ENCODE measurements around the gene RPN2.

The RPN2 gene

DNA sequence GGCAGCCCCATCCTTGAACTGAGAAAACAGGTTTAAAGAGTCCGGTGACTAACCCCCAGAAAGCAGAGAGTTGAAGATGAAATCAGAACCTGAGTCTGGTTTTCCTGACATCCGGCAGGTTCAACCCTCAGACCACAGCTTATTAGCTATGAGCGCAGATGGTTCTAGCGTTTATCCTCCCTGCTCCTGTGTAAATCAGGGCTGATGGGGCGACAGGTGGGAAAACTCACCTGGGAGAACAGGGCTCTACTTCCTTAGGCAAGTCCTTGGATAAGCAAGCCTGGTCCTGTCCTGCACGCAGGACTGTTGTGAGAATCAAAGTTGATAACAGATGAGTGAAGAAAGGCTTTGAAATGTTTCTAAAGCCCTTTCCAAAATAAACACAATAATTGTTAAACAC is 51.1 kb downstream of the RPN2 start:
- TF ChIP-seq, protein P1, sequence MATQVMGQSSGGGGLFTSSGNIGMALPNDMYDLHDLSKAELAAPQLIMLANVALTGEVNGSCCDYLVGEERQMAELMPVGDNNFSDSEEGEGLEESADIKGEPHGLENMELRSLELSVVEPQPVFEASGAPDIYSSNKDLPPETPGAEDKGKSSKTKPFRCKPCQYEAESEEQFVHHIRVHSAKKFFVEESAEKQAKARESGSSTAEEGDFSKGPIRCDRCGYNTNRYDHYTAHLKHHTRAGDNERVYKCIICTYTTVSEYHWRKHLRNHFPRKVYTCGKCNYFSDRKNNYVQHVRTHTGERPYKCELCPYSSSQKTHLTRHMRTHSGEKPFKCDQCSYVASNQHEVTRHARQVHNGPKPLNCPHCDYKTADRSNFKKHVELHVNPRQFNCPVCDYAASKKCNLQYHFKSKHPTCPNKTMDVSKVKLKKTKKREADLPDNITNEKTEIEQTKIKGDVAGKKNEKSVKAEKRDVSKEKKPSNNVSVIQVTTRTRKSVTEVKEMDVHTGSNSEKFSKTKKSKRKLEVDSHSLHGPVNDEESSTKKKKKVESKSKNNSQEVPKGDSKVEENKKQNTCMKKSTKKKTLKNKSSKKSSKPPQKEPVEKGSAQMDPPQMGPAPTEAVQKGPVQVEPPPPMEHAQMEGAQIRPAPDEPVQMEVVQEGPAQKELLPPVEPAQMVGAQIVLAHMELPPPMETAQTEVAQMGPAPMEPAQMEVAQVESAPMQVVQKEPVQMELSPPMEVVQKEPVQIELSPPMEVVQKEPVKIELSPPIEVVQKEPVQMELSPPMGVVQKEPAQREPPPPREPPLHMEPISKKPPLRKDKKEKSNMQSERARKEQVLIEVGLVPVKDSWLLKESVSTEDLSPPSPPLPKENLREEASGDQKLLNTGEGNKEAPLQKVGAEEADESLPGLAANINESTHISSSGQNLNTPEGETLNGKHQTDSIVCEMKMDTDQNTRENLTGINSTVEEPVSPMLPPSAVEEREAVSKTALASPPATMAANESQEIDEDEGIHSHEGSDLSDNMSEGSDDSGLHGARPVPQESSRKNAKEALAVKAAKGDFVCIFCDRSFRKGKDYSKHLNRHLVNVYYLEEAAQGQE (IDR thresholded peaks at IDR 0.05; ENCODE audit: insufficient read depth in 1 of 2, low read depth in 2 of 2, low read length in 2 of 2): no peak
- TF ChIP-seq POLR2AphosphoS5 (IDR thresholded peaks at IDR 0.05; ENCODE audit: low read depth, low read length): no peak
- no peak for TF ChIP-seq SIN3A (IDR thresholded peaks at IDR 0.05; ENCODE audit: borderline replicate concordance, insufficient read depth, low read length)
- TF ChIP-seq FOXP2 (optimal IDR thresholded peaks at IDR 0.05; ENCODE audit: borderline replicate concordance, extremely low read depth, extremely low read length, insufficient read depth): no peak
- TF ChIP-seq TAF1 (IDR thresholded peaks at IDR 0.05; ENCODE audit: borderline replicate concordance, insufficient read depth, low read length): no peak

DNA sequence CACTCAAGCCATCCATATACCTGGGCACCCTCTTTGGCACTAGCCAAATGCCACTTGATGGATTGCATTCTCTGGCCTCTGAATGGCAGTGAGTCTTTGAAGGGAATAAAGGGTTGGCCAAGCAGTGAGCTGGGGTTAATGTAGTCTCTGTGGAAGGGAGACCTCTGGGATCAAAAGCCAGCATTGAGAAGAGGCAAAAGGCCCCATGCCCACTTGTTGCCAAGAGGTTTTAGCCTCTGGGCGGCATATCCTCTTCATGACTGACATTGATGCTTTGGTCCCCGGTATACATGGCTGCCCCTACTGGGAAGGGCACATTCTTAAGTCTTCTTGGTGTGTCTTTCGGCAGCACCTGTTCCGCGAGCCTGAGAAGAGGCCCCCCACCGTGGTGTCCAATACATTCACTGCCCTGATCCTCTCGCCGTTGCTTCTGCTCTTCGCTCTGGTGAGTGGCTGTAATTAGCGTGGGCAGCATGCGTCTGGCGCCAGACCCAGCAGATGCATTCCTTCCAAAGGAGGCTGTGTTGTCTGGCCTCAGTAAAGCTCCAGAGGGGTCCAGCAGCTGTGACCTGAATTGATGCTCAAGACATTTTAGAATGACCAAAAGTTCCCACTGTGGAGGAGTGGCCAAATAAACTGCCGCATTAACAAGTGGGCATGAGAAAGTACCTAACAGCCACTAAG is 53.0 kb downstream of the RPN2 start:
- TF ChIP-seq FOXP2 (optimal IDR thresholded peaks at IDR 0.05; ENCODE audit: borderline replicate concordance, extremely low read depth, extremely low read length, insufficient read depth): no peak
- no peak for TF ChIP-seq SIN3A (IDR thresholded peaks at IDR 0.05; ENCODE audit: borderline replicate concordance, insufficient read depth, low read length)
- TF ChIP-seq POLR2AphosphoS5 (IDR thresholded peaks at IDR 0.05; ENCODE audit: low read depth, low read length): no peak
- TF ChIP-seq, protein P1 (IDR thresholded peaks at IDR 0.05; ENCODE audit: insufficient read depth in 1 of 2, low read depth in 2 of 2, low read length in 2 of 2): no peak
- no peak for TF ChIP-seq TAF1 (IDR thresholded peaks at IDR 0.05; ENCODE audit: borderline replicate concordance, insufficient read depth, low read length)

DNA sequence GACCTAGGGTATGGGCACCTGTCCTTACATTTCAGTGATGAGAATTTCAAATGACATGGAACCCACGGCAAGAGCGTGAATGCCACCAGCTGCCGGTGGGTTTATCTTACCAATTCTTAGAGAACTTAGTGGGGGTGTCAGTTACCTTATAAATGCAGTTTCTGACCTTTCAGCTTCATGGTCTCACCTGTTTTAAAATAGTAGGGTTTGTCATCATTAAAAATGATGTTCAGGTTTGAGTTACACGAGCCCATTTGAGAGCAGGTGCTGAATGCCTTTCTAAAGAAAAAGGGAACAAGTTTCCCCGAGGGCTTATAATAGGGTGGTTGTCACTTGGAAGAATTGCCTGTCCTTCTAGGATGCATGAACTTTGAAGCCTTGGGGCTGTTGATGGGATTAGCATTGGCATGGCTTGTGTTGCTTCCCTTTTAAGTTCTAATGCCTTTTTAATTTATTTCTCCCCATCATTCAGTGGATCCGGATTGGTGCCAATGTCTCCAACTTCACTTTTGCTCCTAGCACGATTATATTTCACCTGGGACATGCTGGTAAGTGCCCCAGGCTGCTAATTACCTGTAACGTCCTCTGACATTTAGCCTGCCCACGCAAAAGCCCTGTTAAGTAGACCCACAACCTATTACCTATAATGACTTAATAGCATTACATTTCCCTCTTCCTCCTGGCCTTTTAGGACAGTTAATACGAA is 54.6 kb downstream of the RPN2 start:
- TF ChIP-seq SIN3A (IDR thresholded peaks at IDR 0.05; ENCODE audit: borderline replicate concordance, insufficient read depth, low read length): no peak
- TF ChIP-seq, protein P1 (IDR thresholded peaks at IDR 0.05; ENCODE audit: insufficient read depth in 1 of 2, low read depth in 2 of 2, low read length in 2 of 2): no peak
- no peak for TF ChIP-seq FOXP2 (optimal IDR thresholded peaks at IDR 0.05; ENCODE audit: borderline replicate concordance, extremely low read depth, extremely low read length, insufficient read depth)
- TF ChIP-seq POLR2AphosphoS5 (IDR thresholded peaks at IDR 0.05; ENCODE audit: low read depth, low read length): no peak
- no peak for TF ChIP-seq TAF1 (IDR thresholded peaks at IDR 0.05; ENCODE audit: borderline replicate concordance, insufficient read depth, low read length)

DNA sequence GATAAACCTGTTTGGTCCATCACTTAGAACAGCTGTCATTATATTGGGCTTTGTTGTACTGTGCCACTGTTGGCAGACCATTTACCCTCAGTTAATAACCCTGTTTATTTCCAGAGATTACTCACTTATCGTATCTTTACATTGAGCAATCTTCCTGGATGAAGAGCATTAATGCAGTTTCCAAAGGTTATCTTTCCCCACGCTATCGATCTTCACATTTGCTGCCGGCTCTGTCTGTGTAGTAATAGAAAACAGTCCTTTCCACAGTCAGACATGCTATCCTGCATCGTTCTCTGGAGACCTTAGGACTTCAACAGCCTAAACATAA is 55.1 kb downstream of the RPN2 start:
- TF ChIP-seq SIN3A (IDR thresholded peaks at IDR 0.05; ENCODE audit: borderline replicate concordance, insufficient read depth, low read length): no peak
- TF ChIP-seq FOXP2 (optimal IDR thresholded peaks at IDR 0.05; ENCODE audit: borderline replicate concordance, extremely low read depth, extremely low read length, insufficient read depth): no peak
- TF ChIP-seq POLR2AphosphoS5 (IDR thresholded peaks at IDR 0.05; ENCODE audit: low read depth, low read length): no peak
- TF ChIP-seq, protein P1 (IDR thresholded peaks at IDR 0.05; ENCODE audit: insufficient read depth in 1 of 2, low read depth in 2 of 2, low read length in 2 of 2): no peak
- no peak for TF ChIP-seq TAF1 (IDR thresholded peaks at IDR 0.05; ENCODE audit: borderline replicate concordance, insufficient read depth, low read length)

Data from PFSK-1 (cell line).